ENCODE data around the gene PRPF38A. TPM values are rescaled to one million over a fixed set of nuclear protein-coding genes. Genes with fewer than 3 reads are reported as not detected.

PRPF38A gene
- total RNA-seq, 1 donor from 2014 or later, result 17.7 TPM

GRCh38 chr1:52413410-52413989 is 9.1 kb downstream of the PRPF38A start:
- Histone ChIP-seq H3K27me3 (no peaks in the 10 kb centered on the region), H3K36me3 (peaks cover 4 to 94% of the 10 kb centered on the region in 2 donors), H3K4me3 (no peak overlapping the region), H3K27ac (no peak overlapping the region), H3K4me1 (no peaks in the 10 kb centered on the region), H3K9me3 (no peaks in the 10 kb centered on the region)
- TF ChIP-seq POLR2AphosphoS5 (IDR thresholded peaks at IDR 0.05; ENCODE audit: insufficient read depth in 1 of 2, low read depth in 1 of 2) (no peak), POLR2A (IDR thresholded peaks at IDR 0.05) (no peak)
- TF ChIP-seq, protein P1, sequence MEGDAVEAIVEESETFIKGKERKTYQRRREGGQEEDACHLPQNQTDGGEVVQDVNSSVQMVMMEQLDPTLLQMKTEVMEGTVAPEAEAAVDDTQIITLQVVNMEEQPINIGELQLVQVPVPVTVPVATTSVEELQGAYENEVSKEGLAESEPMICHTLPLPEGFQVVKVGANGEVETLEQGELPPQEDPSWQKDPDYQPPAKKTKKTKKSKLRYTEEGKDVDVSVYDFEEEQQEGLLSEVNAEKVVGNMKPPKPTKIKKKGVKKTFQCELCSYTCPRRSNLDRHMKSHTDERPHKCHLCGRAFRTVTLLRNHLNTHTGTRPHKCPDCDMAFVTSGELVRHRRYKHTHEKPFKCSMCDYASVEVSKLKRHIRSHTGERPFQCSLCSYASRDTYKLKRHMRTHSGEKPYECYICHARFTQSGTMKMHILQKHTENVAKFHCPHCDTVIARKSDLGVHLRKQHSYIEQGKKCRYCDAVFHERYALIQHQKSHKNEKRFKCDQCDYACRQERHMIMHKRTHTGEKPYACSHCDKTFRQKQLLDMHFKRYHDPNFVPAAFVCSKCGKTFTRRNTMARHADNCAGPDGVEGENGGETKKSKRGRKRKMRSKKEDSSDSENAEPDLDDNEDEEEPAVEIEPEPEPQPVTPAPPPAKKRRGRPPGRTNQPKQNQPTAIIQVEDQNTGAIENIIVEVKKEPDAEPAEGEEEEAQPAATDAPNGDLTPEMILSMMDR (IDR thresholded peaks at IDR 0.05), result no peak
- intact Hi-C loops (cut with DNase I), result no loop called here
- no peak for DNase-seq (ENCODE audit: extremely low spot score in 2 of 2)

DNA sequence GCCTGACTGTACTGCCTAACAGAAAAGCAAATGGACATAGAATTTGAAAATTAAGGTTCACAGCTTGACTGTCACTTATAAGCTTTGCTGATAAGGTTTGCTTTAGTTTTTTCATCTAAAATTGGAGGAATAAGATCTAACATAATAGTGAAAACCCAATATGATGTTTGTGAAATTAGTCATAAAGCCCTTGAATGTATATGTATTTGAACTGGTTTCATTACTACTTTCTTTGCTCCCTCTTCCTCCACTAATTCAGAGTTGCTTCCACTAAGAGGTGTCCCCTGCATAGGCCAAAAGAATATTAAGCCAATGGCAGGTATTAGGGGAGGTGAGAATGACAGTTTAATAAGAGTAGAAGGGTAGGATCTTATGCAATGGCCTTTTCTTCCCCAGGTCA is 10.5 kb downstream of the PRPF38A start:
- intact Hi-C loops (cut with DNase I), result no loop called here
- Histone ChIP-seq H3K27me3 (no peaks in the 10 kb centered on the region), H3K4me3 (no peak overlapping the region), H3K9me3 (no peaks in the 10 kb centered on the region), H3K27ac (no peak overlapping the region), H3K4me1 (no peaks in the 10 kb centered on the region), H3K36me3 (peaks cover 4 to 84% of the 10 kb centered on the region in 2 donors)
- TF ChIP-seq POLR2AphosphoS5 (IDR thresholded peaks at IDR 0.05; ENCODE audit: insufficient read depth in 1 of 2, low read depth in 1 of 2) (no peak), POLR2A (IDR thresholded peaks at IDR 0.05) (no peak)
- TF ChIP-seq, protein P1 (IDR thresholded peaks at IDR 0.05), result no peak
- no peak for DNase-seq (ENCODE audit: extremely low spot score in 2 of 2)

- H3K27ac ChIP-seq, result no peak overlapping the region
- intact Hi-C loops (cut with DNase I), result no loop called here
- no peaks in the 10 kb centered on the region for H3K27me3 ChIP-seq
- no peak overlapping the region for H3K4me3 ChIP-seq
- DNase-seq (ENCODE audit: extremely low spot score in 2 of 2), result no peak
- H3K36me3 ChIP-seq, result peaks cover 4 to 80% of the 10 kb centered on the region in 2 donors
- H3K4me1 ChIP-seq, result no peaks in the 10 kb centered on the region
- H3K9me3 ChIP-seq, result no peaks in the 10 kb centered on the region
- no peak for TF ChIP-seq POLR2AphosphoS5 (IDR thresholded peaks at IDR 0.05; ENCODE audit: insufficient read depth in 1 of 2, low read depth in 1 of 2)
- no peak for TF ChIP-seq POLR2A (IDR thresholded peaks at IDR 0.05)
- TF ChIP-seq, protein P1 (IDR thresholded peaks at IDR 0.05), result no peak
Measured at GRCh38 chr1:52416811-52417210, 12.4 kb downstream of the PRPF38A start.

DNA sequence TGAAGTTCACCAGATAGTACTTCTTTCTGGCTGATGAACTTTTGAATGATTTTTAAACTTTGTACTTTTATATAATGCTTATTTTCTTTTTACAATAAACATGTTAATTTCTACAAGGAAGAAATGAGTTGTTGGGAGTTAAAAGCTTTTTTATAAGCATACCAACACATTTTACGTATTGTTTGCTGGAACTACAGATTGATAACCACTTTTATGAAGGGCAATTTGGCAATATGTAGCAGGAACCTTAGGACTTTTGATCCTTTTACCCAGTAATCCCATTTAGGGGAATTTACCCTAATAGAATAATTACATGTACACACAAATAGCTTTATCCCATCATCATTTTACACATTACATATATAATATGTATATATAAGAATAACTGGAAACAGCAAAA is 16.3 kb downstream of the PRPF38A start:
- H3K36me3 ChIP-seq, result peaks cover 0 to 44% of the 10 kb centered on the region in 2 donors
- intact Hi-C loops (cut with DNase I), result no loop called here

DNA sequence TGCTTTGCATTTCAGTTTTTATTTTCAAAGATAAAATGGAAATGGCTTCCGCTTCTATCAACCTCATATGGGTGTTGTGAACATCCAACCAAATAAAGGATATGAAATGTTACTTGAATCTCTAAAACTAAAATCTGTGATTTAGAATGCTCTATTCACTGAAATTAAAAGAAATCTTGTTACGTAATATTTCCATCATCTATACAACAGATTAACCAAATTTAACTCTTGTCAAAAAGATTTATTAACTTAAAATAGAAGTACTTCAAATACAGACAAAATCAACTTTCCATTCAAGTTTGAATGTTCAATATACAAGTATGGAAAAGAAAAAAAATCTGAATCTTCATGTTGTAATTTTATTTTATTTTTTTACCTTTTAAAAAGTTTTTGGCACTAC is 18.7 kb downstream of the PRPF38A start:
- Histone ChIP-seq H3K9me3 (no peaks in the 10 kb centered on the region), H3K4me1 (no peaks in the 10 kb centered on the region), H3K4me3 (no peak overlapping the region), H3K27ac (no peak overlapping the region), H3K36me3 (peaks cover 0 to 23% of the 10 kb centered on the region in 2 donors), H3K27me3 (no peaks in the 10 kb centered on the region)
- intact Hi-C loops (cut with DNase I), result no loop called here
- DNase-seq (ENCODE audit: extremely low spot score in 2 of 2), result no peak
- no peak for TF ChIP-seq POLR2AphosphoS5 (IDR thresholded peaks at IDR 0.05; ENCODE audit: insufficient read depth in 1 of 2, low read depth in 1 of 2)
- TF ChIP-seq, protein P1 (IDR thresholded peaks at IDR 0.05), result no peak
- TF ChIP-seq POLR2A (IDR thresholded peaks at IDR 0.05), result no peak

More for the DNA sequence above, 16.3 kb downstream of the PRPF38A start:
- Histone ChIP-seq H3K27ac (no peak overlapping the region), H3K27me3 (no peaks in the 10 kb centered on the region), H3K9me3 (no peaks in the 10 kb centered on the region), H3K4me1 (no peaks in the 10 kb centered on the region), H3K4me3 (no peak overlapping the region)
- TF ChIP-seq, protein P1 (IDR thresholded peaks at IDR 0.05), result no peak
- no peak for TF ChIP-seq POLR2AphosphoS5 (IDR thresholded peaks at IDR 0.05; ENCODE audit: insufficient read depth in 1 of 2, low read depth in 1 of 2)
- no peak for TF ChIP-seq POLR2A (IDR thresholded peaks at IDR 0.05)
- no peak for DNase-seq (ENCODE audit: extremely low spot score in 2 of 2)
